LNCaP clone FGC (cell line): ENCODE results near the gene LRRC1.

Experiments
- DNase-seq: peaks from one replicate; pipeline ENCODE4 v3.0.0-alpha.2; 2011; ENCODE audit warnings: low read depth
- H3K4me3 ChIP-seq: 2 replicates; pipeline ENCODE4 v1.5.1; 2011; ENCODE audit warnings: mild to moderate bottlenecking, low read depth, low read length, control low read depth
- TF ChIP-seq, protein P1 (sequence below): IDR thresholded peaks from 2 replicates; pipeline ENCODE4 v1.5.1; 2012; ENCODE audit warnings: mild to moderate bottlenecking; ENCODE audit not compliant: control insufficient read depth, insufficient read depth; ENCODE audit errors: extremely low read depth

LRRC1 gene

DNA sequence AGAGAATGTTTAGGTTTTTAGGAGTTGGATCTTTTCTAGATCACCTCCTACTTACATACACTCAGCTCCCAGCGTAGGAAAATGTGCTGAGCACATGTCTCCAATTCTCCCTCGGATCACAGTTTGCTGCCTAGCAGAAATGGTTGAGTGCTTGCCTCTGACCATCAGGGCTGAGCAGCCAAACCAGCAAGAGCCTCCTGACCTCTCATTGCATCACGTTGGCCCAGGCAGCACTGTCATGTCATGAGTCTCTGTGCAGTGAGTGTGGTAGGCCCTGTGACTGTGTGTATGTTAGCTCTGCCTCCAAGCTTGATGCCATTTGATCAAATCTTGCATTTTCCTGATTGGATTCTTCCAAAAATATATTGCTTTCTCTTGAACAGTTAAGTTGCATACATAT is 112.0 kb downstream of the LRRC1 start:
- TF ChIP-seq, protein P1, sequence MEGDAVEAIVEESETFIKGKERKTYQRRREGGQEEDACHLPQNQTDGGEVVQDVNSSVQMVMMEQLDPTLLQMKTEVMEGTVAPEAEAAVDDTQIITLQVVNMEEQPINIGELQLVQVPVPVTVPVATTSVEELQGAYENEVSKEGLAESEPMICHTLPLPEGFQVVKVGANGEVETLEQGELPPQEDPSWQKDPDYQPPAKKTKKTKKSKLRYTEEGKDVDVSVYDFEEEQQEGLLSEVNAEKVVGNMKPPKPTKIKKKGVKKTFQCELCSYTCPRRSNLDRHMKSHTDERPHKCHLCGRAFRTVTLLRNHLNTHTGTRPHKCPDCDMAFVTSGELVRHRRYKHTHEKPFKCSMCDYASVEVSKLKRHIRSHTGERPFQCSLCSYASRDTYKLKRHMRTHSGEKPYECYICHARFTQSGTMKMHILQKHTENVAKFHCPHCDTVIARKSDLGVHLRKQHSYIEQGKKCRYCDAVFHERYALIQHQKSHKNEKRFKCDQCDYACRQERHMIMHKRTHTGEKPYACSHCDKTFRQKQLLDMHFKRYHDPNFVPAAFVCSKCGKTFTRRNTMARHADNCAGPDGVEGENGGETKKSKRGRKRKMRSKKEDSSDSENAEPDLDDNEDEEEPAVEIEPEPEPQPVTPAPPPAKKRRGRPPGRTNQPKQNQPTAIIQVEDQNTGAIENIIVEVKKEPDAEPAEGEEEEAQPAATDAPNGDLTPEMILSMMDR = no peak
- no peak for DNase-seq
- H3K4me3 ChIP-seq = no peak overlapping the region

DNA sequence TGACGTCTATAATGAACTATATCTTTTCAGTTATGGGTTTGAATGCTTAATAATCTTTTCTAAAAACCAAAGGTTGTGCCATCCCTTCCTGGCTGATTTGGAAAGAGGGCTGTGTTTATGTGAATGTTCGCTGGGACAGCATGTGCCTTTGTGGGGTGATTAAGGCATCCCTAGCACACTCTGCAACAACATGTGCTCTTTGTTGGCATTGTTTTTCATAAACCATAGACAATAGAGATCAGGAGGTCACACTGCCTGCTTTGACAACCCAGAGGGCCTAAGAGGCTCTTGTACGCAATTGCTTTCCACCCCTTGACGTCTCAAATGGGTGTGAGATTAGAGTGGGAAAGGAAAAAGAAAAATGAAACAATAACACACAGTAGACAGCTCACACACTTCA is 116.0 kb downstream of the LRRC1 start:
- no peak overlapping the region for H3K4me3 ChIP-seq
- DNase-seq = no peak
- TF ChIP-seq, protein P1 = no peak

DNA sequence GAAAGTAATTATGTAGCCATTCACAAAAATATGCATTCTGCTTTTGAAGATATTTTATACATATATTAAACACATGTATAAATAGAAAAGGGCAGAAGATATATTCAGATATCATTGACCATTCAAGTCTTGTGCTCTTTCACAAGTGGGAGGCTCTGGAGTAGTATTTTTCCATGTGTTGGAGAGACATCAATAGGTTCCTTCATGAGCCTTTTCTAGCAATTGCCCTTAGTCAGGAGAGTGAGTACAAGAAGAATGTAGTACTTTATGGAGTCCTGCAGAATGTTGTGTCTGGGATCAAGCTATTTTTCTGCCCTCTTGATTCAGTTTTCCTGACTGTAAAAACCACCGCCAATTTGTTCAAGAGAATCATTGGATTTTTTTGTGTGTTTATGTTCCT is 117.9 kb downstream of the LRRC1 start:
- TF ChIP-seq, protein P1 = no peak
- DNase-seq = no peak
- no peak overlapping the region for H3K4me3 ChIP-seq

DNA sequence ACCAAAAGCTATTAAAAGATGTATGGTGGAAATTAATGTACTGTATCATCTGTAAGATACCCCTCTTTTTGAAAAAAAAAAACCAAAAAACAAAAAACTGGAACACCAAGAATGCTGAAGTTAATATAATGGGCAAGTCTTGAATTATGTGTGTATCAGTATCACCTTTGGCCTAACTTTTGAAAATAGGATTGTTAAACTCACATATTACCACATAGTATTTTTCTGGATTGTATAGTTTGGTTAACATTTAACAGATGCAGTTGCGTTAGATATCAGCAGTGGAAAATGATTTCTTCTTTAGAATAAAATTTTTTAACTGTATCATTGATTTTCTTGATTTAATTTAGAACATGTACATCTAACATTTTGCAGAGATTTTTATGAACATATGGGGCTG is 118.5 kb downstream of the LRRC1 start:
- TF ChIP-seq, protein P1 = no peak
- no peak for DNase-seq
- no peak overlapping the region for H3K4me3 ChIP-seq

DNA sequence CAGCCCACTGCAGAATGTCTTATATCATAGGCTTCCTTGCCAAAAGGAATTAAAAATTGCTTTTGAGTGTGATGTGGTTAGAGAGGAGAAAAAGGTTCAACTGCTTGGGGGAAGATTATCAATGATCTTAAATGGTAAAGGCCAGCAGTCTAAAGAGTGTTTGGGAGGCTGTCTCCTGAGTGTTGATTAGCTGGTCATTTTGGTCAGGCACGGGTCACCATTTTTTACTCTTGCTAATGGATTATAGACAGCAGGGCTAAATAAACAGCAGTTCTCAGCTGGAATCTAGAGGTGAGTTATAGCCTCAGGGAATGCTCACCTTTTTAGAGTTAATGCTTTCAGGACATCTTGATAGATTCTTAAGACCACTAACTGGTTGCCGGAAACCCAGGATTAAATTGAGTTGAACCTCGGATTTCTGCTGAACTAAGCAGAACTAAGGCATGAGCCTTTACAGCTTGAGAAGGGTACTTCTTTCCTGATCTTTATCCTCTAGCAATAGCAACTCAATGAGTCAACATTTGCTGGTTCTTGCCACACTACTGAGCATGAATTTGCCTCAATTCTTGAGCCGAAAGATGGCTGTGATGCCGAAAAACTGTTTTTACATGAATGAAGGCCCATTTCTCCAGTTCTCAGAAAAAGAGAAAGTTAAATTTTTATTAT is 120.4 kb downstream of the LRRC1 start:
- no peak overlapping the region for H3K4me3 ChIP-seq
- TF ChIP-seq, protein P1 = no peak
- DNase-seq = no peak

DNA sequence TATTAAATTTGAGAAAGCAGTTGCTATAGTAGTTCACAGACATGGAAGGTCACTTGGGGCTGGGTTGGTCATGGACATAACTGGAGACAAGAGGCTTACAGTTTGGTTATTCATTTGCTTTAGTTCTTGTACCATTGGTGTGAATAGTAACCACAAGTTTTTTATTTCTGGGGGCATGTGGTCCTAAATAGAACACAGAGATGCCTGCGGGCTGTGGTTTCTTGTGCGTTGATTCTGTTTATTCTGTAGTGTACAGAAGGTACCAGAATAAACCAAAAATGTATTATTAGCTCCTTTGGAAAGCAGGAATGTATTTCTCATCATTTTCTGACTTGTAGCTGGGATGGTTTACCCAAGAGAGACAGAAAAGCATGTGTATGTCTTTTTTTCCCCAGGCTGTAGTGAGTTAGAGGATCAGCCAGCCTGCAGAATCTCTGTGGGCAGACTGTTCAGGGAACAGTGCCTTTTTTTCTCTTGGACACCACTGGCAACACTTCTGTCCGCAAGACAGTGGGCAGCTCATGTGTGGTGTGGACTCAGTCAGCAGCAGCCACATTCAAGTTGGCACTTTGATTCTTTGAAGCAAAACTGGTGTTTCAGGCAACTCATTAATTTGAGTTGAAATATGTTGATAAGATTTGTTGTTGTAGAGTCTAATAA is 122.1 kb downstream of the LRRC1 start:
- H3K4me3 ChIP-seq = no peak overlapping the region
- DNase-seq = no peak
- TF ChIP-seq, protein P1 = no peak

DNA sequence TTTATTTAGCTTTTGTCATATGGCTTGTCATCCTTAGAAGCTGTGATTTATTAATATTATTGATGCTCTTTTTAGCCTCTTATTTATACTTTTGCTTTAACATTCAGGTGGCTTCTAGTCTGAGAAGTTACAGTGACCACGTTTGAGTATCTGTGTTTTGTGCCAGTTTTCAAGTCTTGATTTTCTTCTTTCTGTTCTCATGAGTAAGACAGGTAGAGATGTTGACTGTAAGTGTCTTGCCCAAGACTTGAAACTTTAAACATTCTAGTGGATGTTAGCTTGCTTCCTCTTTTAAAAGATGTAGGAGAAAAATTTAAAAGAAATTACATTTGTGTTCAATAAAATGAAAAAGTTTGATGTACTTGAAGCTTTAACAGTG is 122.6 kb downstream of the LRRC1 start:
- no peak overlapping the region for H3K4me3 ChIP-seq
- no peak for DNase-seq
- TF ChIP-seq, protein P1 = no peak
